GM04504 (cell line): Measurements from ENCODE around the gene SACS.

ENCODE experiments used
- DNase-seq: peaks from one replicate; pipeline ENCODE4 v3.0.0-alpha.2; 2012; ENCODE audit warnings: low read depth

SACS gene

GRCh38 chr13:23288995-23289394, 144.5 kb downstream of the SACS start:
- no peak for DNase-seq

GRCh38 chr13:23288564-23288963, 144.9 kb downstream of the SACS start:
- DNase-seq, result no peak

- no peak for DNase-seq
Observed at GRCh38 chr13:23279321-23279720, 154.2 kb downstream of the SACS start.
